Spinal cord (tissue), 10 donors: Measurements from ENCODE around the gene BICD1. TPM values are rescaled to one million over a fixed set of nuclear protein-coding genes. Genes with fewer than 3 reads are reported as not detected.
A peak's percentile ranks its signal among the peaks of the same experiment; 100 is the strongest.

Source experiments
- DNase-seq, 6 donors: peaks; one replicate each; pipeline versions ENCODE4 v3.0.0 to v3.0.0-alpha.2; 2013 to 2015; ENCODE audit warnings: low spot score in 6 of 6, low read depth in 4 of 6
- H3K27ac ChIP-seq: one replicate; pipeline ENCODE4 v1.5.1; 2013; ENCODE audit warnings: low read depth, low read length, control low read depth
- H3K27me3 ChIP-seq: one replicate; pipeline ENCODE4 v1.6.1; 2013; ENCODE audit warnings: low read length; ENCODE audit not compliant: control insufficient read depth, insufficient read depth
- H3K36me3 ChIP-seq: one replicate; pipeline ENCODE4 v1.6.1; 2013; ENCODE audit warnings: low read length; ENCODE audit not compliant: control insufficient read depth, insufficient read depth
- H3K4me1 ChIP-seq: one replicate; pipeline ENCODE4 v1.6.1; 2013; ENCODE audit warnings: low read length; ENCODE audit not compliant: control insufficient read depth, insufficient read depth
- H3K4me3 ChIP-seq: one replicate; pipeline ENCODE4 v1.5.1; 2013; ENCODE audit warnings: low read depth, low read length, control low read depth
- H3K9me3 ChIP-seq: one replicate; pipeline ENCODE4 v1.6.1; 2013; ENCODE audit warnings: low read length; ENCODE audit not compliant: control insufficient read depth, insufficient read depth
- WGBS: methylation state at CpG from one replicate; pipeline ENCODE4 v1.1.5; 2013; ENCODE audit warnings: missing lambda C conversion rate; ENCODE audit not compliant: insufficient coverage; 5-methylcytosine and 5-hydroxymethylcytosine counted together
- polyA plus RNA-seq, 2 donors: library from polyadenylated mRNA; unstranded; fragments of 120-200 nt; gene quantifications; one replicate each; pipeline ENCODE4 v1.2.1, GENCODE V29; 2013; ENCODE audit not compliant: insufficient read length in 2 of 2
- total RNA-seq, 2 donors: library from RNA; depleted of rRNA in 1 of 2; stranded (reverse); fragments of 120-200 nt in 1 of 2; fragments of >200 nt in 1 of 2; gene quantifications; one replicate each; pipeline versions ENCODE4 v1.2.3 to v1.2.4, GENCODE V29; 2013 to 2014
- donor health status: healthy.

The BICD1 gene
- total and polyA plus RNA-seq, 4 donors = 19.5 to 51.0 (median 28.6) TPM

GRCh38 chr12:32151086-32151485 lies 44.4 kb downstream of the BICD1 start:
- Histone ChIP-seq H3K36me3 (no peaks in the 10 kb centered on the region), H3K27me3 (no peaks in the 10 kb centered on the region), H3K4me3 (no peak overlapping the region), H3K9me3 (no peaks in the 10 kb centered on the region), H3K27ac (no peak overlapping the region), H3K4me1 (peaks cover 1% of the 10 kb centered on the region)
- WGBS = no CpG with 5 or more reads among the region's 1 CpG
- peak in 2 of 6 donors; percentile 64 to 71 for DNase-seq

- H3K27me3 ChIP-seq = no peaks in the 10 kb centered on the region
- no peak overlapping the region for H3K4me3 ChIP-seq
- H3K9me3 ChIP-seq = no peaks in the 10 kb centered on the region
- H3K27ac ChIP-seq = no peak overlapping the region
- DNase-seq = no peak
- no peaks in the 10 kb centered on the region for H3K36me3 ChIP-seq
- H3K4me1 ChIP-seq = peaks cover 2% of the 10 kb centered on the region
Observed at GRCh38 chr12:32151552-32151951, 44.9 kb downstream of the BICD1 start.

DNA sequence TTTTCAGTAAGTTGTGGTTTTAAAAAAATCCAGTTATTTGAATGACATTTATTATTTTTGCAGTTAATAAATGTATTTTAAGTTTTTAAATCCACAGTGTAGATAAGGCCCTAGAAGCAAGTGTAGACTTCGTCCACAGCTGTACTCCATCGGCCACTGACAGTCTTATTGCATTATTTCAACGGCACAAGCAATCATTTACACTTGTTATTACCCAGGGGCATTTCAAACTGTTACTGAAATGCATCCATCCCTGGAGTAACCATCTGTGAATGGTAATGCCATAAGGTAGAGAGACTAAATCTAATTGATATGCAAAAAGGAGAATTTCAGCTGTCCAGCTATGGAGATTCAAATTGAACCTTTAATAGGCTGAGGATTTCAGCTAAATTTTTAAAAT lies 48.4 kb downstream of the BICD1 start:
- H3K36me3 ChIP-seq = no peaks in the 10 kb centered on the region
- no peaks in the 10 kb centered on the region for H3K27me3 ChIP-seq
- no peaks in the 10 kb centered on the region for H3K9me3 ChIP-seq
- H3K4me1 ChIP-seq = peaks cover 2% of the 10 kb centered on the region
- WGBS = no CpG with 5 or more reads among the region's 3 CpGs
- no peak overlapping the region for H3K4me3 ChIP-seq
- no peak overlapping the region for H3K27ac ChIP-seq
- peak in 2 of 6 donors; percentile 49 to 80 for DNase-seq

DNA sequence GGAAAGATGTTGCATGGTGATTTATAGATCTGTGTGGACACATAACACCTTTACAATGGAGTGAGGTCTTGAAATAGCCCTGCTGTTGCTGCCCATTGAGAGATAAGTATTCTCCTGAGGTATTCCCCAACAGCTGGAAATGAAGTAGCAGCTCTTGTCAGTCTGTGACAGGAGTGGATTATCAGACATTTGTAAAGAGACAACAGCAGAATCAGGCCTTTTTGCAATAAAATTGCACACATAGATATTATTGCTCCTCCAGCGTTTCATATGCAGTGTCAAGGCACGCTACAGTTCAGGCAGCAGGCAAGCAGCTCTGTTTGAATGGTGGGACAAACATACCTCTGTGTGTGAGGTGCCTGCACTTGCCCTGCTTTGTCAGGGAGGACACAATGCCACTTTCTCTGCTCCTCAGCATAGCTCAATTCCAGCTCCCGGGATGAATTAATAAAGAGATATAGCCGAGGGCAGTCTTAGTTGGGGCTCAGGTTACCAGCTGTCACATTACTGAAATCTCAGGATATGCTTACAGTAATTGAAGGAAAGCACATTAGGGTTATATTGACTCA lies 49.4 kb downstream of the BICD1 start:
- WGBS = 51% methylated on average over 2 of the region's 4 CpGs
- no peak overlapping the region for H3K27ac ChIP-seq

DNA sequence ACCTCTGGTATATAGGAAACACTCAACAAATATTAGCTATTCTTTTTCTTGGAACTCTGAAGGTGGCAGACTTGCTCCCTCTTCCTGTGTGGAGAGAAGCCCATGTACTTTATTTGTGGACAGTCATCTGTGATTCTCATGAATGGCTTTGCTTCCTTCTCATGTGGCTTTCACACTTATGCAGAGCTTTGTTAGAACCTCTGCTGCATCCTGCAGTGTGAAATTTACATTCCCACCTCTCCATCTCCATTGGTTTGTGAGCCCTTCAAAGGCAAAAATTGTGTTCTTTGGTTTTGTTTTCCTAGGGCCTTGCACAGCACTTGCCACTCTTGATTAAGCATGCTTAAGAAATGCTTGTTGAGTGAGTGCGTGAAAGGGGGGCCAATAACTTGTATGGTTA lies 51.9 kb downstream of the BICD1 start:
- Histone ChIP-seq H3K4me3 (no peak overlapping the region), H3K9me3 (no peaks in the 10 kb centered on the region), H3K27me3 (no peaks in the 10 kb centered on the region), H3K4me1 (peaks cover 2% of the 10 kb centered on the region), H3K36me3 (no peaks in the 10 kb centered on the region), H3K27ac (no peak overlapping the region)
- DNase-seq = no peak
- 92% methylated on average over 1 of the region's 1 CpG for WGBS

More for the DNA sequence above, 49.4 kb downstream of the BICD1 start:
- H3K4me1 ChIP-seq = peaks cover 2% of the 10 kb centered on the region
- H3K36me3 ChIP-seq = no peaks in the 10 kb centered on the region
- DNase-seq = peak in 1 of 6 donors; percentile 71
- H3K27me3 ChIP-seq = no peaks in the 10 kb centered on the region
- no peak overlapping the region for H3K4me3 ChIP-seq
- H3K9me3 ChIP-seq = no peaks in the 10 kb centered on the region

DNA sequence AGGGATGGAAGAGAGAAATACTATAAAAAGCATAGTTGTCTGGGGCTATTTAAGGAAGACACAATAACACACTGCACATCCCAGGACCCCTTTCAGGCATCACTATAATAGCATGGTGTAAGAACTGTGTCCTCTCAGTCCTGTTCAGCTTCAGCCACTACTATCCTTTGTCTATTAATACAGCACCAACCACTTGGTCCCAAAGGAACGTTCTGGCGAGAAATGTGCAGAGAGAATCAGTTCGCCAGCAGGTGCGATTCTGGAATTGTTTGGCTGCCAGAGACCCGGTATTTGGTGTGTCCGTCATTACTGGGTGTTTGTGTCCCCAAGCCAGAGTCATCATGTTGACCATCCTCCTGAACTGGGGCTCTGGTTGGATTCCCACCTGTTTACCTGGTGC lies 52.7 kb downstream of the BICD1 start:
- peaks cover 2% of the 10 kb centered on the region for H3K4me1 ChIP-seq
- H3K27ac ChIP-seq = no peak overlapping the region
- no peaks in the 10 kb centered on the region for H3K27me3 ChIP-seq
- H3K36me3 ChIP-seq = no peaks in the 10 kb centered on the region
- no peak overlapping the region for H3K4me3 ChIP-seq
- WGBS = 76% methylated on average over 5 of the region's 6 CpGs
- DNase-seq = no peak
- no peaks in the 10 kb centered on the region for H3K9me3 ChIP-seq

- Histone ChIP-seq H3K27me3 (no peaks in the 10 kb centered on the region), H3K36me3 (no peaks in the 10 kb centered on the region), H3K4me1 (peaks cover 2% of the 10 kb centered on the region), H3K9me3 (no peaks in the 10 kb centered on the region), H3K27ac (peak overlapping the region; percentile 6), H3K4me3 (no peak overlapping the region)
- WGBS = 39% methylated on average over 2 of the region's 3 CpGs
- peak in 2 of 6 donors; percentile 79 to 83 for DNase-seq
Observed at GRCh38 chr12:32159925-32160324, 53.3 kb downstream of the BICD1 start.

DNA sequence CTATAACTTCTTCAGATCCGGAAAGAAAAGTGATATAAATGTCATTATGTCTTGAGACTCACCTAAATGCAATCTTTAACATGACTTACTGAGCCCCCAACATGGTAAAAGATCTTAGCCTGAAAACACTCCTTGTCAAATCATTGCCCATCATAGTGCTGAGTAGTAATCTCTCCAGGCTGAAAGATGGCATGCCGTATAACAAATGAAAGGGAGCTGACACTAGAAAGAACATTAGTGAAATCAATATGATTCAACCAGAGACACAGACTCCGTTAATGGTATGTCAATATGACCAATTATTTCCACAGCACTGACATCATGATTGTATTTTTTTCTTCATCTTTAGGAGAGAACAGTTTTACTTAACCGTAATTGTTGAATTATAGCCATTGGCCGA lies 54.4 kb downstream of the BICD1 start:
- Histone ChIP-seq H3K9me3 (no peaks in the 10 kb centered on the region), H3K4me1 (peaks cover 1% of the 10 kb centered on the region), H3K27me3 (no peaks in the 10 kb centered on the region), H3K27ac (no peak overlapping the region), H3K36me3 (no peaks in the 10 kb centered on the region), H3K4me3 (no peak overlapping the region)
- no peak for DNase-seq
- WGBS = no CpG with 5 or more reads among the region's 5 CpGs

- Histone ChIP-seq H3K27me3 (no peaks in the 10 kb centered on the region), H3K4me3 (no peak overlapping the region), H3K4me1 (no peaks in the 10 kb centered on the region), H3K36me3 (no peaks in the 10 kb centered on the region), H3K27ac (no peak overlapping the region), H3K9me3 (peaks cover 2% of the 10 kb centered on the region)
- WGBS = 100% methylated on average over 1 of the region's 2 CpGs
- no peak for DNase-seq
Observed at GRCh38 chr12:32163596-32163995, 56.9 kb downstream of the BICD1 start.

DNA sequence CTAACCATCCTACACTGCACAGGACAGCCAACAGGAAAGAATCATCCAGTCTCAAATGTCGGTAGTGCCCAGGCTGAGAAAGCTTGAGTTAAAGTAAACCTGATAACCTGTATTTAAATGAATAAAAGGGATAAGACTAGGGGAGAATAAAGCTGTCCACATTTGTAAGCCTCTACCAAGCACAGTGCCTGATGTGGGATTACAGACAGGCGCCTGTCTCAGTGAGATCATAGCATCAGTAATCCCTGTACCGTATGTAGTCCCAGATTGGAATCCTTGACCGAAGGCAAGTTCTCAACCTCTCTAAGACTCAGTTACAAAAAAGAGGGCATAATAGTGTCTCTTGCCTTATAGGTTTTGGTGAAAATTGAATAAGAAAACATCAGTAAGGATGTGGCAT lies 59.9 kb downstream of the BICD1 start:
- WGBS = 100% methylated on average over 1 of the region's 4 CpGs
- Histone ChIP-seq H3K36me3 (no peaks in the 10 kb centered on the region), H3K4me3 (no peak overlapping the region), H3K27me3 (no peaks in the 10 kb centered on the region), H3K4me1 (no peaks in the 10 kb centered on the region), H3K27ac (no peak overlapping the region), H3K9me3 (peaks cover 2% of the 10 kb centered on the region)
- no peak for DNase-seq
